GM19238 (cell line): ENCODE results near the gene GPR89A.
A peak's percentile ranks its signal among the peaks of the same experiment; 100 is the strongest.
"Not testable (repeated sequence)": the region's sequence is repeated elsewhere in the genome, so short reads cannot be mapped to it uniquely, and the experiment has no call there.

Source experiments
- DNase-seq: peaks from one replicate; pipeline ENCODE4 v3.0.0; 2011; ENCODE audit warnings: low spot score; ENCODE audit not compliant: insufficient read length

Gene GPR89A

DNA sequence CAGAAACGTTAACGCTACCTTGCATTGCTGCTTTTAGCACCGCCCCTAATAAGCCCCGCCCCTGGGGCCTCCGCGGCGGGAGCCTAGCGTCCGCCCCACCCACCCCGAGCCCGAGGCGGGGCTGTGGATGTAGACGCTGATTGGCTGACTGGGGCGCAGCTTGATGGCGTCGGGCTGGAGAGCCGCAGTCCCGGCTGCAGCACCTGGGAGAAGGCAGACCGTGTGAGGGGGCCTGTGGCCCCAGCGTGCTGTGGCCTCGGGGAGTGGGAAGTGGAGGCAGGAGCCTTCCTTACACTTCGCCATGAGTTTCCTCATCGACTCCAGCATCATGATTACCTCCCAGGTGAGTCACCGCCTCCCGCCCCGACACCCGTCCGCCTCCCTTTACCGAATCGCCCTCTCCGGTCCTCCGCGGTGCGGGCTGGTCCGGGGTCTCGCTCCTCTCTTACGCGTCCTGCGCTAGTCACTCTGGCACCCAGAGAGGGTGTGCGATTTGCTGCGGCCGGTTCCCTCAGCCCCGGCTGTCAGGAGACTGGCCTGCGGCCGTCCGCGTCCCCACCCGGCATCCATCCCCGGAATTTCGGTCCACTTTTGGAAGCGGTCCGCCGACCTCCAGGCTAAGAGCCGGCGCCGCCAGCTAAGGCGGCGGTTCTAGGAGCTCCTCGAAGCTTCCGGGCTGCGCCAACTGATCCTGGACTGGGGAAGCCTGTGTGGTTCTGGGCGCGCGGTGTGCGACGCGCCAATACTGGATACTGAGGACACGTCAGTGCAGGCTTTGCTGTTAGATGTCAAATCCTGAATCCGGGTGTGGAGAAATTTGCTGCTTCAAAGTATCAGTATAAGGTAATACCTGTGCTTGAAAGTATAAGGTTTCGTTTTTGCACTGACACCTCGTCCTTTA is at the start of gene GPR89A:
Gene GPR89A (plus strand): TSS at position 156 of the 901 bp plus-strand sequence. CDS start 146 bp downstream, at position 302.
- DNase-seq = peak; percentile 58

GRCh38 chr1:145586820-145587219 is 21.0 kb upstream of the GPR89A start:
- DNase-seq = not testable (repeated sequence)

GRCh38 chr1:145590806-145591205 is 17.0 kb upstream of the GPR89A start:
- DNase-seq = not testable (repeated sequence)

DNA sequence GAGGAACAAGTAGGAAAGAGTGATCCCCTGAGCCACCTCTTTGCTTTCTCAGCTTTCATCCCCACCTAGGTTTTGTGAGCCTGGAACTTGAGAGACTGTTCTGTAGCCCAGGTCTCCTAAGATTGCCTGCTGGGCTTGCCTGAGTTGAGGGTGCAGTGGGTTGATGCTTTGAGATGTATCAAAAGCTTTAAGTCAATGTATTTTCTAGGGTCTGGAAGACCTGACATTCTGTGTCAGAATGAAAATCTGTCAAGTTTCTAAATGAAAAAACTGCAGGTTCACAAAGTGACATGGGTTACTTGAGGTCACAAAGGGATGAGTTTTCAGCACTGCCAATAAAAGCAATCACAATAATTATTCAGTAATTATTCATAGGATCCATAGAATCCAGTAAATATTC is 15.4 kb upstream of the GPR89A start:
- DNase-seq = not testable (repeated sequence)

DNA sequence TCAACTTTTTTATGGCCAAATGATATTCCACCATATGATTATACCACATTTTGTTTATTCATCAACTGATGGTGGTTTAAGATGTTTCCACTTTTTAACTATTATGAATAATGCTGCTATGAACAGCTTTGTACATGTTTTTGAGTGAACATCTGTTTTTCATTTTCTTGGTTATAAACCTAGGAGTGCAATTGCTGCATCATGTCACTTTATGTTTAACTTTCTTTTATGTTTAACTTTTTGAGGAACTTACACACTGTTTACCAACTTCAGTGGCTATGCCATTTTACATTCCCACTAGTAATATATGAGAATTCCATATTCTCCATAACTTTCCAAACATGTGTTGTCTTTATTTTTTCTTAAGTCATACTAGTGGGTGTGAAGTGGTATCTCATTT is 12.4 kb upstream of the GPR89A start:
- not testable (repeated sequence) for DNase-seq

GRCh38 chr1:145596236-145596635 is 11.6 kb upstream of the GPR89A start:
- DNase-seq = not testable (repeated sequence)

GRCh38 chr1:145599426-145599825 is 8.4 kb upstream of the GPR89A start:
- not testable (repeated sequence) for DNase-seq

GRCh38 chr1:145601593-145601992 is 6.2 kb upstream of the GPR89A start:
- no peak for DNase-seq

DNA sequence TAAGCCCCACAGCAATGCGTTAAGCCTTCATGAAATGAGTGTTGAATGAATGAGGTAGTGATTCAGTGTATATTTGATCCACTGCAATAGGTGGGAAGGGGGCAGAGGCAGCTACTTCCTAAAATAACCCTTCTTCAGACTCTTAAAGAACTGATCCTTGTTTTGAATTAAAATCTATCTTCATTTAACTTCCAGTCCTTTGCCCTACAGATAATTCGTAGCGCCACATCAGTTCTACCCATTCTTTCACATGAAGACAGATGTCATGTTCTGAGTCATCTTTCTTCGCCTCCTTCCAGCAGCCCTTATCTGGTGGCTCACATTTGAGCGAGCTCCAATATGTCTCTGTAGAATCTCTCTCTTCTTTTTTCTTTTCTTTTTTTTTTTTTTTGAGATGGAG is 948 bp upstream of the GPR89A start:
- DNase-seq = not testable (repeated sequence)

- DNase-seq = not testable (repeated sequence)
Measured at GRCh38 chr1:145607289-145607688, 499 bp upstream of the GPR89A start.

GRCh38 chr1:145610744-145611143 is 3.0 kb downstream of the GPR89A start:
- DNase-seq = not testable (repeated sequence)

DNA sequence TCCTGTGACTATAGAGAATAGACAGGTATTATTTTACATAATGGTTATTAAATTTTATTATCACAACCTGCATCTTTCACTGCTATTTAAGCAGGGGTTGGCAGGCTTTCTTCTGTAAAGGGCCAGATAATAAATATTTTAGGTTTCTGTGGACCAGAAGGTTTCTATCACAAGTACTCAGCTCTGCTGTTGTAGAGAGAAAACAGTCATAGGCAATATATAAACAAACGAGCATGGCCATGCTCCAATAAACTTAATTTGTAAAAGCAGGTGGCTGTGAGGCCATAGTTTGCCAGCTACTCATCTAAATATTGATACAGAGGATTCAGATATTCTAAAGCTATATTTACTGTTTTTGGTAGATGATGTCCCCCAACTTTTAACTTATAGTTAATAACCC is 12.3 kb downstream of the GPR89A start:
- not testable (repeated sequence) for DNase-seq

GRCh38 chr1:145622177-145622576 is 14.4 kb downstream of the GPR89A start:
- not testable (repeated sequence) for DNase-seq

GRCh38 chr1:145636237-145636636 is 28.4 kb downstream of the GPR89A start:
- DNase-seq = not testable (repeated sequence)

DNA sequence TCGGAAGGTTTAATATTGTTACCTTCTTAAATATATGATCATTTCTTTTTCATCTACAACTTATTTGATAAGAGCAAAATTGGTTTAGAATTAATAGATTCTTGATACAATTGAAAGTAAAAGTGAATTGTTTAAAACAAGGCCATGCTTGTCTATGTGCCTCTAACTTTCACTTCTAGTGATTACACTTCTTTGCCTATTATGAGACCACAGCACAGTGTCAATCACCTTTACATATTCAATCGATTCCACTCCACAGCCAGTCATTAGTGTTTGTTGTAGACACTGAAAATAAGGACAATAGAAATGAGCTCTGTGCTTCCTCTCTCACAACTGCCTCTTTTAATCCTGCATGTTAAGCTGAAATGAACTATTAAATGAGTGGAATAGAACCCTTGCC is 34.1 kb downstream of the GPR89A start:
- not testable (repeated sequence) for DNase-seq

GRCh38 chr1:145643990-145644389 is 36.2 kb downstream of the GPR89A start:
- DNase-seq = not testable (repeated sequence)

GRCh38 chr1:145656245-145656943 is 48.6 kb downstream of the GPR89A start:
- not testable (repeated sequence) for DNase-seq

DNA sequence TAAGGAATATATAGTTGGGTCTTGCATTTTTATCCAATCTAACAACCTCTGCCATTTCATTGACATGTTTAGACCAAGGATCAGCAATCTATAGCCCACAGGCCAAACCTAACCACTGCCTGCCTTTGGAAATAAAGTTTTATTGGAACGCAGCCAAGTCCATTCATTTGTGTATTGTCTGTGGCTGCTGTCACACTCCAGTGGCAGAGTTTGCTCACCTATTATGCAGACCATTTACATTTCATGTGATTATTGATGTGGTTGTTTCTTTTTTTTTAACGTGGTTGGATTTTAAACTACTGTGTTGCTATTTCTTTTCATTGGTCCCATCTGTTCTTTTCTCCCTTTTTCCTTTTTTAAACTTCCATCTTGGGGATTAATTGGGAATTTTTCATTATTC is 54.7 kb downstream of the GPR89A start:
- not testable (repeated sequence) for DNase-seq

- not testable (repeated sequence) for DNase-seq
Measured at GRCh38 chr1:145665015-145665414, 57.2 kb downstream of the GPR89A start.

DNA sequence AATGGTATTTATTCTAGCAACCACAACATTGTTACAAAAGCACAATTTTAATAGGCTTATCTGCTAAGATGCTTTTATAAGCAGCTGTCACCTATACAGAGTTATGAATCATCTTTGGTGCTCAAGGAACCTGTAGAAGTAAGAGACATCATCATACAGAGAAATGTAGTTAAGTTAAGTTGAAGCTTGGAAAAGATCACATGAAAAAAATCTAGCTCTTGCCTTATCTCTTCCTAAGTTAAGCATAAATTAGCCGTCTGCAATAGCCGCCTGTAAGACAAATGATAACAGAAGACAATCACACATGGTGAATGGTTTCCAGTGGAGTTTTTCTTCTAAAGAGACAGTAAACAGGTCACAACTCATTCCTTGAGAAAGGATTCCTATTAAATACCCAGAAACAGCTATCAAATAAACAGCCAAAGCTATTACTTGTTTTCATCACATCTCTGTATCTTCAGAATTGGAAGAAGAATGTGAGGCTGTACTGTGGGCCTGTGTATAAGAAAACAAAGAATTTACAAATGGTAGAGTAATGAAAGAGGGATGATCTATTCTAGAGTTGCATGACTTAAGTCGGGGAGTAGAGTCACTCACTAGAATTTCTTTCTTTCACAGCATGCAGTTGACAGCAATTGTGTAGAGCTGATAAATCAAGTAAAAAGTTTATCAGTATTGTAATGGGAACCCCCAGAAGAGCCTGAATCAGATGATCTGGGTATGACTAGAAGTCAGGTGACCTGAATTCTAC is 63.4 kb downstream of the GPR89A start:
- not testable (repeated sequence) for DNase-seq

DNA sequence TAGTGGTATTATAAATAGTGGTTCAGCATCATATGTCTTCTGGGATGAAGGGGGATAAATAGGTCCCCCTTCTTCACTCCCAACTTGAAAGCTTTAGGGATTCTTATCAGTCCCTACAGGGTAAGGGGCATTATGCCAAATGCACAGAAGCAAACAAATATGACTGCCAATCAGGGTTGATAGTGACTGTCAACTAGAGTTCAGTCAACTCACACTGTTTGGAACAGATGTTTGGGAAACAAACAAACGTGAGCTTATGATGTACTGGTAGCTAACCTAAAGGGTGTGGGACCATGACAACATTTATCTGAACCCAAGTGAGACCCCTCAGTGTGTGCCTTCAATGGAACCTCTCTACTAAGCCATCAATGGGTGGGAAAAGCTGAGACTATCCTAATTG is 65.4 kb downstream of the GPR89A start:
- DNase-seq = not testable (repeated sequence)
